GM12891 (cell line): ENCODE data around the gene CST3.

Experiments
- PAX5 ChIP-seq: IDR thresholded peaks from 2 replicates; pipeline ENCODE4 v1.6.1; 2011; ENCODE audit warnings: low read length, moderate library complexity, mild to moderate bottlenecking; ENCODE audit not compliant: insufficient read depth, severe bottlenecking
- POLR2A ChIP-seq: IDR thresholded peaks from 2 replicates; pipeline ENCODE4 v1.6.1; 2011; ENCODE audit warnings: low read depth, low read length, control low read depth
- POLR2AphosphoS5 ChIP-seq: IDR thresholded peaks from 2 replicates; pipeline ENCODE4 v1.6.1; 2011; ENCODE audit warnings: low read depth, low read length, control low read depth
- POU2F2 ChIP-seq: IDR thresholded peaks from 2 replicates; pipeline ENCODE4 v1.6.1; 2011; ENCODE audit warnings: low read depth, mild to moderate bottlenecking, control low read depth, low read length, moderate library complexity
- TAF1 ChIP-seq: IDR thresholded peaks from 2 replicates; pipeline ENCODE4 v1.6.1; 2011; ENCODE audit warnings: low read depth, low read length, control low read depth

DNA sequence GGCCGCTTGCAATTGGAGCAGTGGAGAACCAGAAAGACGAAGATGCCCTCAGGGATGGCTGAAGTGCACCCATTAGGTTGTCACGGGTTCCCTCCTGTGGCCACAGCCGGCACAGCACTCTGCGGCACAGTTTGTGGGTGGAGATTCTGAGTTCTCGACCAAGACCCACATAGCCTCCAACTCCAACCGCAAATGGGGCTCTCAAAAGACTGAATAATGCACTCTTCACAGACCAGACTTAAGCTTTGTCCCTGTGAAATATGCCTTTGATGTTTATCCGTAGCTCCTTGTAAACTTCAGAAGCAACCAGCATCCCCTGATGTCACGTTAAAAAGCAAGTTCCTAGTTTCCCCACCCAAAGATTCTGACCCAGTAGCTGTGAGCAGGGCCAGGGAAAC lies 31.1 kb downstream of the CST3 start:
- no peak for TF ChIP-seq POLR2AphosphoS5
- TF ChIP-seq POLR2A, result no peak
- TF ChIP-seq PAX5, result no peak
- TF ChIP-seq TAF1, result no peak
- TF ChIP-seq POU2F2, result 0 out of 2 replicates have a peak, but pooled peaks have one; percentile 20
